NCI-H146 treated with DMSO at 0.1 percent for 48 hours (cell line): ENCODE measurements around the gene SORCS1.

ENCODE experiments used
- DNase-seq: peaks from one replicate; lab custom pipeline; 2025; ENCODE audit not compliant: unreplicated experiment; lab: John Stamatoyannopoulos, UW

The SORCS1 gene

GRCh38 chr10:107163881-107164861, at the start of gene SORCS1:
Gene SORCS1 (minus strand): TSS chr10:107164706.
- no peak for DNase-seq

DNA sequence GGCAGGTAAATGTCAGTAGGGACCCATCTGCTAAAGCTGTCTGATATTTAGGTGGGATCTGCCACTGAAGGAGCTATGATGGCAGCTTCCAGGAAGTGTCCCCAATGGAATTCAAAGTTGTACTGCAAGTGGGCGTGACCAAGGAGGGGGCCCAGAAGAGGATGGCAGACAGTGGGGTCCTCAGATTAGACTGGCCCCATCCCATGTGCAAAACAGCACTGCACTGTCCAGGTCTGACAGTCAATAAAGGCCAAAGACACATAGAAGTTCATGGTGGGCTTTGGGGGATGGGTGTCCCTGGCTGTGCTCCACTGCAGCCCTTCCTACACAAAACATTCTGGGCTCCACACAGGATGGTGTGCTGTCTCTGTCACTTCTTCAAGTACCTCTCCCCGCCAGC, 49.8 kb upstream of the SORCS1 start:
- no peak for DNase-seq

GRCh38 chr10:107213861-107214260, 49.4 kb upstream of the SORCS1 start:
- DNase-seq = no peak

- DNase-seq = no peak
Observed at GRCh38 chr10:107206833-107207232, 42.3 kb upstream of the SORCS1 start.

- no peak for DNase-seq
Observed at GRCh38 chr10:107169516-107169915, 5.0 kb upstream of the SORCS1 start.

- no peak for DNase-seq
Observed at GRCh38 chr10:107168738-107169137, 4.2 kb upstream of the SORCS1 start.

- no peak for DNase-seq
Observed at GRCh38 chr10:107166403-107166802, 1.9 kb upstream of the SORCS1 start.

DNA sequence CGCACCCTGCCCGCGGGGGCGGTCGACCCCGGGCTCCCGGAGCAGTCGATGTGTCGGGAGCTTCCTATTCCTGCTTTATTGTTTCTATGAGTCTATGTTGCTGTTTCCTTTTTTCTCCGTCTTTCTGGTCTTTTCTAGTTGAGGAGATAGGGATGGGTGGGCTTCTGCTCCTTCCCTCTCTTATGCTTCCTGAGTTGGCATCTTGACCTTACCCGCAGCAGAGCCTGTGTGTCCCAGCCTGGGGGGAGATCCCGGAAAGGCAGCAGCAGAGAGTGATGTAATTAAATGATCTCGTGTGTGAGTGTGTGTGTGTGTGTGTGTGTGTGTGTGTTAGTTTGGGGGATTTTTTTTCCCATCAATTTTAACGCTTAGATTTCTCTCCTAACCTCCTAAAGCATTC, 486 bp upstream of the SORCS1 start:
- DNase-seq = no peak

- DNase-seq = no peak
Observed at GRCh38 chr10:107163076-107163855, 1.2 kb downstream of the SORCS1 start.

DNA sequence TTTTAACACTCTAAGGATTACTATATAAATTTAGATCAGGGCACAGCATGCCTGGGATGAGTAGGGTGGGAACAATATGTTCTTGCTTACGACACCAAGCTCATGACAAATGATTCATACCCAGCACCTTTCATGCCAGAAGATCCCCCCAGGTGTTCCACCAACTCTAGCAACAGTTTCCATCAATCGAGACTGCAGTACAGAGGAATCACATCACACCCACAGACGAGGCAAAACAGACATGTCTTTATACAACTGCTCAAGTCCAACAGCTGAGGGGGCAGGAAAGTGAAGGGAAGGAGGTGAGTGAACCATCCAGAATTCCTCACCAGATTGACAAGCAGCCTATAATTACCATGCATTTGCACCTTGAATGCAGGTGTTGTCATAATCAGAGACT, 3.6 kb downstream of the SORCS1 start:
- DNase-seq = no peak

- no peak for DNase-seq
Observed at GRCh38 chr10:107159871-107160270, 4.6 kb downstream of the SORCS1 start.

DNA sequence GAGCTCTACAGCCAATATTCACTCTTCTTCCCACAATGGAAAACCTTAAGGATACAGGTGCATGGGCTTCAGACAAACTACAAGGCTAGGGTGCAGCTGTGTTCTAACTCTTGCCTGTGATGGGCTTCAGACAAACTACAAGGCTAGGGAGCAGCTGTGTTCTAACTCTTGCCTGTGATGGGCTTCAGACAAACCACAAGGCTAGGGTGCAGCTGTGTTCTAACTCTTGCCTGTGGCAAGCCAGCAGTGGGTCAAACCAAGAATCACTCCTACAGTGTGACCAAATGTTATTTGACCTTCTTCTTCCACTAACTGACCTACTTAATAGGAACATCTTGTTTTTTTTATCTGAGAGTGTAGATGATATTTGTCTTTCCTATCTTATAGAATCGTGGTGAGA, 7.4 kb downstream of the SORCS1 start:
- no peak for DNase-seq

- DNase-seq = no peak
Observed at GRCh38 chr10:107152087-107152486, 12.4 kb downstream of the SORCS1 start.

GRCh38 chr10:107148906-107149305, 15.6 kb downstream of the SORCS1 start:
- no peak for DNase-seq

DNA sequence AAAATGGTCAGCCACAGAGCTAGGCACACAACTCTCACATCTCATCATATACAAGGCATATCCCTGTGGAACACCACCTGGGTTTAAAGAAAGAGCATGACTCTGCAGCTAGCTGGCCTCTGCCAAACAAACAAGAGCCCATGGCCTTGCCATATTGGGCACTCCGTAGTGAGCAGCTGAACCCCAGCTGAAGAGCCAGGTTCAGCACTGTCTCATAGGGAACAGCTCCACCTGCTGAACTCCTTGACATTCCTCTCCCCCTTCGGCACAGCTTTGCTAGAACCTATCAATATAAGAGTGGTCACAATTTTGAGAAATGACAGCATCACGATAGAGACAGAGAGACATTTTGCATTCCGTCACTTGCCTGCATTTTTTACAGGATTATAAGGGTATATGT, 20.0 kb downstream of the SORCS1 start:
- DNase-seq = no peak

DNA sequence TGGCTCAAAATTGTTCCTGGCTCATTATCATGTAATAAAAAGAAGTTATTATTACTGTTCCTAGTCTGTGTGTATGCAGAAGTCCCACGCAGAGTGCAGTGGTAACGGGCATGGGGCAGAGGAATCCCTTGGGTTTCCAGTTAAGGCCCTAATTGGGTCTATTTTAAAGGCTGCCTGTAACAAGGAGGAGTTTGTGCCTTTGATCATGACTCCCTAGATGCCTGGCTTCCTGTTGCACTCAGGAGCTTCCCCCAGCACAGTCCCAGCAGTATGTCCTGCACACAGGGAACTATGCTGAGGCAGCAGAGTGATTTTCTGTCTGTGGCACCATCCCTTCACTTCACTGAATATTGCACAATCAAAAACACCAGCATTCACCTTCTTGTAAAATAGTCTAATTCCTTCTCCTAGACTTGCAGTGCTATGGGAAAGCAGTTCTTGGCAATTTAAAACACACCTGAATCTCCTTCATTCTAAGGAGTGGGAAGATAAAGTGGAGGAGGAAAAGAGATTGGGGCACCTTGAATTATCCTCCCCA, 22.9 kb downstream of the SORCS1 start:
- DNase-seq = no peak

DNA sequence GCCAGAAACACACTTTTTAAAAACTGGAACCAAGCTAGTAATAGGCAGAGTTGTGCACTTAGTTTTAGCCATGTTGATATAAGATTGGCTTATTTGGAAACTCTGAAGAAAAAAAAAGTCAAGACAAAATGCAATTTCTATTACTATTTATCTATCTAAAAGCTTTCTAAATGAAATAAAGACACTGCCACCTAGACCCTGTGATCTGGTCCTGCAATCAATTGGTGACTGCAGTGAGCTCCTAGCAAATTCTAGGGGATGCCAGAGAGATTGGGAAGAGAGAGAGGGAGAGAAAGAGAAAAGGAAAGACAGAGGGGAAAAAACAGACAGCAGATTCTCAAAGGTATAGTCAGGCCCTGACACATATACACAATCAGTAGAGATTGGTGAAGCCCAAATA, 25.3 kb downstream of the SORCS1 start:
- no peak for DNase-seq

DNA sequence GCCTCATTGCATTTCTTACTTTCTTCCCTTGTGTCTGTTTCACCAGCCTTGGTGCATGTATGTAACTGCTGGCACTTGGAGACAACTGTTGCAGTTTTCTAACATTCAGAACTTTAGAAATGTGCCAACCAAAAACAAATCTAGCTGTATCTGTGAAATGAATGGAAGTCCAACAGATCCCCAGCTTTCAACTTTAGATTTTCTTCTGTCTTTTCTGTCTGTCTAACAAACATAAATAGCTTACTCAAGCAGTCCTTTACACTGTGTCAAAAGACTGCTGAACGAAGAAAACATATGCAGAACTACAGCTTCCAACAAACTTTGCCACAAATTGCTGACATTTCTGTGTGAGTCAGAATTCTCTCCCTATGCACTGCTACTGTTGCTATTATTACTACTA, 30.9 kb downstream of the SORCS1 start:
- DNase-seq = no peak

DNA sequence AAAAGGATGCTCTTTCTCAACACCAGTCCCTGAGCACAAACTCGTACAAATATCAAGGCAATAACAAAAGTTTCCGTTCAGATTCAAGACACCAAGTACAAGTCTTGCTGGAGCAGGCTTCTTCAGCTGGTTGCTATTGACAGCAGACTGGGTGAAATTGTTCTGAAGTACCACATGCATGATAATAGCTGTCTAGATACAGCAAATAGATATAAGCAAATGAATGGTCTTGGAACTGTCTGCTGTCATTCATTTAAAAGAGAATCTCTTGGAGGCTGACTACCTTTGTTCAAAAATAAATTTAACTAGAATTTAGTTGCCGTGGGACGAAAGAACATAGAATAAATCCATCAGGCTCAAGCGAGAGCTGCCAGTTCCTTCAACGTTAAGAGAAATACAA, 35.5 kb downstream of the SORCS1 start:
- DNase-seq = no peak

GRCh38 chr10:107126512-107127065, 37.9 kb downstream of the SORCS1 start:
- DNase-seq = no peak

GRCh38 chr10:107122703-107123102, 41.8 kb downstream of the SORCS1 start:
- no peak for DNase-seq
